SKM-1 (cell line): Measurements from ENCODE around the gene GPN2.
"Not testable (repeated sequence)": the region's sequence is repeated elsewhere in the genome, so short reads cannot be mapped to it uniquely, and the experiment has no call there.

ENCODE experiments used
- DNase-seq: peaks from one replicate; lab custom pipeline; 2025; ENCODE audit not compliant: unreplicated experiment; lab: John Stamatoyannopoulos, UW

Gene GPN2

GRCh38 chr1:26907071-26907917 lies 17.2 kb upstream of the GPN2 start:
- DNase-seq: no peak

GRCh38 chr1:26900815-26901511 lies 10.9 kb upstream of the GPN2 start:
- no peak for DNase-seq

GRCh38 chr1:26900001-26900814 lies 10.1 kb upstream of the GPN2 start, which contains the start of gene GPATCH3:
Gene GPATCH3 (minus strand): TSS chr1:26900467. CDS start chr1:26900442, 25 bp downstream.
- peak; percentile 71 for DNase-seq

GRCh38 chr1:26897351-26897750 lies 7.3 kb upstream of the GPN2 start:
- no peak for DNase-seq

GRCh38 chr1:26894263-26894662 lies 4.2 kb upstream of the GPN2 start:
- no peak for DNase-seq

- no peak for DNase-seq
Observed at GRCh38 chr1:26890467-26890796, 349 bp upstream of the GPN2 start.

GRCh38 chr1:26888231-26888630 lies 1.9 kb downstream of the GPN2 start:
- no peak for DNase-seq

GRCh38 chr1:26887125-26887524 lies 3.0 kb downstream of the GPN2 start:
- peak; percentile 7 for DNase-seq

GRCh38 chr1:26882696-26883463 lies 7.2 kb downstream of the GPN2 start:
- no peak for DNase-seq

- DNase-seq: not testable (repeated sequence)
Observed at GRCh38 chr1:26881611-26882010, 8.5 kb downstream of the GPN2 start.

- no peak for DNase-seq
Observed at GRCh38 chr1:26879793-26880192, 10.3 kb downstream of the GPN2 start.

GRCh38 chr1:26877326-26877725 lies 12.8 kb downstream of the GPN2 start:
- DNase-seq: no peak

GRCh38 chr1:26874896-26875295 lies 15.2 kb downstream of the GPN2 start:
- no peak for DNase-seq

GRCh38 chr1:26873097-26873496 lies 17.0 kb downstream of the GPN2 start:
- not testable (repeated sequence) for DNase-seq

- DNase-seq: peak; percentile 94
Observed at GRCh38 chr1:26864610-26865480, 25.2 kb downstream of the GPN2 start.

GRCh38 chr1:26863685-26864077 lies 26.4 kb downstream of the GPN2 start:
- DNase-seq: no peak

GRCh38 chr1:26862781-26863684 lies 27.1 kb downstream of the GPN2 start, which contains the start of gene SFN:
Gene SFN (plus strand): TSS chr1:26863149. CDS start chr1:26863213, 64 bp downstream.
- no peak for DNase-seq

GRCh38 chr1:26861889-26862378 lies 28.1 kb downstream of the GPN2 start:
- no peak for DNase-seq
